ENCODE results near the gene FAM118B.
"Not testable (repeated sequence)": the region's sequence is repeated elsewhere in the genome, so short reads cannot be mapped to it uniquely, and the experiment has no call there.

Gene FAM118B

GRCh38 chr11:126216526-126217305, 5.1 kb downstream of the FAM118B start:
- DNase-seq: no peak

GRCh38 chr11:126217491-126217890, 5.9 kb downstream of the FAM118B start:
- DNase-seq: no peak

- no peak for DNase-seq
Measured at GRCh38 chr11:126219547-126219946, 8.0 kb downstream of the FAM118B start.

- DNase-seq: peak in 1 of 56 donors; percentile 17
Measured at GRCh38 chr11:126224647-126225294, 13.2 kb downstream of the FAM118B start.

- DNase-seq: no peak
Measured at GRCh38 chr11:126225295-126225665, 13.7 kb downstream of the FAM118B start.

- DNase-seq: no peak
Measured at GRCh38 chr11:126226334-126227084, 14.9 kb downstream of the FAM118B start.

GRCh38 chr11:126229858-126230540, 18.4 kb downstream of the FAM118B start:
- DNase-seq: no peak

- DNase-seq: no peak
Measured at GRCh38 chr11:126231725-126232459, 20.3 kb downstream of the FAM118B start.

GRCh38 chr11:126232683-126233082, 21.1 kb downstream of the FAM118B start:
- DNase-seq: no peak

GRCh38 chr11:126233391-126233790, 21.8 kb downstream of the FAM118B start:
- no peak for DNase-seq

- DNase-seq: no peak
Measured at GRCh38 chr11:126246636-126247035, 35.1 kb downstream of the FAM118B start.

GRCh38 chr11:126253265-126253664, 41.7 kb downstream of the FAM118B start:
- no peak for DNase-seq

GRCh38 chr11:126254819-126255218, 43.2 kb downstream of the FAM118B start:
- no peak for DNase-seq

GRCh38 chr11:126255507-126255906, 43.9 kb downstream of the FAM118B start:
- DNase-seq: not testable (repeated sequence)

- DNase-seq: no peak
Measured at GRCh38 chr11:126256216-126256615, 44.6 kb downstream of the FAM118B start.

- no peak for DNase-seq
Measured at GRCh38 chr11:126257144-126257543, 45.6 kb downstream of the FAM118B start.

GRCh38 chr11:126257764-126258163, 46.2 kb downstream of the FAM118B start:
- DNase-seq: no peak

- no peak for DNase-seq
Measured at GRCh38 chr11:126262216-126262615, 50.6 kb downstream of the FAM118B start.

- DNase-seq: no peak
Measured at GRCh38 chr11:126263489-126263888, 51.9 kb downstream of the FAM118B start.

- no peak for DNase-seq
Measured at GRCh38 chr11:126265811-126266210, 54.2 kb downstream of the FAM118B start.

GRCh38 chr11:126267650-126268049, 56.1 kb downstream of the FAM118B start:
- no peak for DNase-seq
